HepG2 (cell line): ENCODE data around the gene F7. TPM values are rescaled to one million over a fixed set of nuclear protein-coding genes. Genes with fewer than 3 reads are reported as not detected.

Experiments
- HDAC1 ChIP-seq: sonication (generic); formaldehyde crosslinking; IDR thresholded peaks from 2 replicates; pipeline ENCODE4 v1.5.1; 2020; ENCODE audit warnings: mild to moderate bottlenecking, missing genetic modification reagents
- NR2F1 ChIP-seq, 2 experiments: fragments of 450-650 bp in 1 of 2; formaldehyde crosslinking in 1 of 2; IDR thresholded peaks; 2 replicates each; pipeline versions ENCODE4 v1.5.0 to v1.6.1; 2016 to 2020; ENCODE audit warnings: mild to moderate bottlenecking in 1 of 2, missing compliant biosample characterization in 1 of 2, missing genetic modification reagents in 1 of 2, moderate library complexity in 1 of 2
- NR2F6 ChIP-seq, 2 experiments: IDR thresholded peaks; 2 replicates each; pipeline ENCODE4 v1.6.1; 2016; ENCODE audit warnings: antibody characterized with exemption in 1 of 2, mild to moderate bottlenecking in 1 of 2
- ONECUT2 ChIP-seq: sonication (generic); formaldehyde crosslinking; IDR thresholded peaks from 2 replicates; pipeline ENCODE4 v1.4.0; 2020; ENCODE audit warnings: missing genetic modification reagents
- RARA ChIP-seq: IDR thresholded peaks from 2 replicates; pipeline ENCODE4 v1.6.1; 2016; ENCODE audit warnings: missing genetic modification reagents, missing compliant biosample characterization
- SIN3B ChIP-seq: fragments of 150-350 bp; IDR thresholded peaks from 2 replicates; pipeline ENCODE4 v1.6.1; 2014; ENCODE audit warnings: low read length
- SOX13 ChIP-seq, 3 experiments: fragments of 450-650 bp in 1 of 3; sonication (generic) in 1 of 3; formaldehyde crosslinking in 1 of 3; IDR thresholded peaks in 2 of 3; conservative IDR thresholded peaks in 1 of 3; 2 replicates each; pipeline versions ENCODE4 v1.5.0 to v1.6.1; 2016 to 2020; ENCODE audit warnings: antibody characterized with exemption in 1 of 3, mild to moderate bottlenecking in 1 of 3, missing compliant biosample characterization in 1 of 3, missing genetic modification reagents in 1 of 3, moderate library complexity in 1 of 3
- ZNF136 ChIP-seq: sonication (generic); formaldehyde crosslinking; IDR thresholded peaks from 2 replicates; pipeline ENCODE4 v1.8.1; 2022; ENCODE audit warnings: low read depth, mild to moderate bottlenecking, moderate library complexity, missing genetic modification reagents
- ZNF570 ChIP-seq: sonication (generic); formaldehyde crosslinking; IDR thresholded peaks from 2 replicates; pipeline ENCODE4 v1.4.0; 2020; ENCODE audit warnings: mild to moderate bottlenecking, missing genetic modification reagents, borderline replicate concordance
- ZNF615 ChIP-seq: sonication (generic); formaldehyde crosslinking; IDR thresholded peaks from 2 replicates; pipeline ENCODE4 v1.5.0; 2020; ENCODE audit warnings: mild to moderate bottlenecking, missing genetic modification reagents, borderline replicate concordance
- ZNF768 ChIP-seq: sonication (generic); formaldehyde crosslinking; IDR thresholded peaks from 2 replicates; pipeline ENCODE4 v1.4.0; 2020; ENCODE audit warnings: missing genetic modification reagents
- polyA plus RNA-seq, 8 experiments: library from polyadenylated mRNA; depleted of rRNA in 3 of 8; stranded (reverse) in 7 of 8; unstranded in 1 of 8; fragments of >200 nt; fragmentation: Illumina TruSeq in 4 of 8; extraction: Trizol in 4 of 8; gene quantifications; 2 replicates each; pipeline versions ENCODE4 v1.2.1 to v1.2.3, GENCODE V29; 2011 to 2016; ENCODE audit warnings: low read depth in 4 of 8, missing spikeins in 1 of 8, mixed read lengths in 1 of 8; ENCODE audit not compliant: insufficient read depth in 1 of 8
- total RNA-seq, 5 experiments: library from RNA; depleted of rRNA; stranded (reverse); fragments of >200 nt; fragmentation: Illumina TruSeq; extraction: Trizol; gene quantifications; 2 replicates each; pipeline ENCODE4 v1.2.3, GENCODE V29; 2016; ENCODE audit warnings: low read depth in 1 of 5
- TF ChIP-seq, protein P1 (sequence below): sonication (generic); formaldehyde crosslinking; IDR thresholded peaks from 2 replicates; pipeline ENCODE4 v1.4.0; 2020; ENCODE audit warnings: mild to moderate bottlenecking, missing genetic modification reagents
- TF ChIP-seq, protein P2 (sequence below): sonication (generic); formaldehyde crosslinking; IDR thresholded peaks from 2 replicates; pipeline ENCODE4 v1.5.0; 2020; ENCODE audit warnings: missing genetic modification reagents
- TF ChIP-seq, protein P3 (sequence below): sonication (generic); formaldehyde crosslinking; IDR thresholded peaks from 2 replicates; pipeline ENCODE4 v1.4.0; 2020; ENCODE audit warnings: missing genetic modification reagents
- TF ChIP-seq, protein P4 (sequence below): IDR thresholded peaks from 2 replicates; pipeline ENCODE4 v1.6.1; 2012; ENCODE audit warnings: inconsistent platforms
- TF ChIP-seq, protein P5 (sequence below): IDR thresholded peaks from 2 replicates; pipeline ENCODE4 v1.6.1; 2016; ENCODE audit warnings: low read depth, missing genetic modification reagents, missing compliant biosample characterization

The F7 gene
- total and polyA plus RNA-seq, 2 of the 13 experiments (the other 11 are each of a cell fraction or from before 2014, with no cell fraction given): 12.6 to 26.5 TPM

DNA sequence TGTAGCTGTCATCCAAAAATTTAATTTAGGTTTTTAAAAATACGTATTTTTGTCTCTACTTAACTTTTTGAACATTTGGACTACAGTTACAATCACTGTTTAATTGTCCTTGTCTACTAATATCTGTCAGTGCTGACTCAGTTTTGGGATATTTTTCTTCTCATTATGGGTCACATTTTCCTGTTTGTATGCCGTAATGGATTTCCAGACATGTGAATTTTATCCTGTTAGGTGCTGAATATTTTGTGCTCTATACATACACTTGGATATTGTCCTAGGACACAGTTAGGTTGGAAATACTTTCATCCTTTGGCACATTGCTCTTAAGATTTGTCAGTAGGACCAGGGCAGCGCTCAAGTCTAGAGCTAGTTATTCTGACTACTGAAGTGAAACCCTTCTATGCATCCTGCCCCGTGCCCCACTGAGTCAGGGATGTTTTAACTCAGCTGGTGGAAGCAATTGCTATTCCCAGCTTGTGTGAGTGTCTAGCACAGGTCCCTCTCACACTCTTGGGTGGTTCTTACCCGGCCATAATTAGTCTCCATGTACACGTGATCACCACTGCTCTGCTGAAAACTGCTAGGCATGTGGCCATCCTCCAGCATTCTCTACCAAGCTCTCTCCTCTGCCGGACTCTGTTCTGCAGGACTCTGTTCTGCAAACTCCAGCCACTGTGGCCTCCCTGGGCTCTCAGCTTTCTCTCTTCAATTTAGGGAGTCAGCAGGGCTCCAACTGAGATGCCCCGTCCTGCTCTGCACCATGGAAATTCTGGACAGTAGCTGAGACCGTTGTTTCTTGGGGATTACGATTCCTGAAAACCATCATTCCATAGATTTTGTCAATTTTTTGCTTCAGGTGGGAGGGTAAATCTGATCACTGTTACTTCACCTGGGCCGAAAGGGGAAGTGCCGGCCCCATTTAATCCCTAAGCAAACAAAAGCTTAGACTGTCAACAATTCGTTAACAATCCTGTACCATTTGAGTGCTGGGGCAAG lies 64.0 kb downstream of the F7 start (continued):
- TF ChIP-seq, protein P1, sequence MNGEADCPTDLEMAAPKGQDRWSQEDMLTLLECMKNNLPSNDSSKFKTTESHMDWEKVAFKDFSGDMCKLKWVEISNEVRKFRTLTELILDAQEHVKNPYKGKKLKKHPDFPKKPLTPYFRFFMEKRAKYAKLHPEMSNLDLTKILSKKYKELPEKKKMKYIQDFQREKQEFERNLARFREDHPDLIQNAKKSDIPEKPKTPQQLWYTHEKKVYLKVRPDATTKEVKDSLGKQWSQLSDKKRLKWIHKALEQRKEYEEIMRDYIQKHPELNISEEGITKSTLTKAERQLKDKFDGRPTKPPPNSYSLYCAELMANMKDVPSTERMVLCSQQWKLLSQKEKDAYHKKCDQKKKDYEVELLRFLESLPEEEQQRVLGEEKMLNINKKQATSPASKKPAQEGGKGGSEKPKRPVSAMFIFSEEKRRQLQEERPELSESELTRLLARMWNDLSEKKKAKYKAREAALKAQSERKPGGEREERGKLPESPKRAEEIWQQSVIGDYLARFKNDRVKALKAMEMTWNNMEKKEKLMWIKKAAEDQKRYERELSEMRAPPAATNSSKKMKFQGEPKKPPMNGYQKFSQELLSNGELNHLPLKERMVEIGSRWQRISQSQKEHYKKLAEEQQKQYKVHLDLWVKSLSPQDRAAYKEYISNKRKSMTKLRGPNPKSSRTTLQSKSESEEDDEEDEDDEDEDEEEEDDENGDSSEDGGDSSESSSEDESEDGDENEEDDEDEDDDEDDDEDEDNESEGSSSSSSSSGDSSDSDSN (CRISPR knock-in tag): 0 out of 2 replicates have a peak, but pooled peaks have one; percentile 22
- peak; percentile 43; the same call in 1 of the 2 replicates for TF ChIP-seq NR2F6 (IDR thresholded peaks at IDR 0.05)
- TF ChIP-seq NR2F6 (CRISPR knock-in tag; IDR thresholded peaks at IDR 0.05): peak; percentile 47
- TF ChIP-seq, protein P2, sequence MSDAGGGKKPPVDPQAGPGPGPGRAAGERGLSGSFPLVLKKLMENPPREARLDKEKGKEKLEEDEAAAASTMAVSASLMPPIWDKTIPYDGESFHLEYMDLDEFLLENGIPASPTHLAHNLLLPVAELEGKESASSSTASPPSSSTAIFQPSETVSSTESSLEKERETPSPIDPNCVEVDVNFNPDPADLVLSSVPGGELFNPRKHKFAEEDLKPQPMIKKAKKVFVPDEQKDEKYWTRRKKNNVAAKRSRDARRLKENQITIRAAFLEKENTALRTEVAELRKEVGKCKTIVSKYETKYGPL: no peak
- TF ChIP-seq RARA (CRISPR knock-in tag): peak; percentile 82
- TF ChIP-seq ZNF136 (CRISPR knock-in tag): 0 out of 2 replicates have a peak, but pooled peaks have one; percentile 28
- TF ChIP-seq HDAC1 (CRISPR knock-in tag): peak; percentile 56
- TF ChIP-seq ONECUT2: 0 out of 2 replicates have a peak, but pooled peaks have one; percentile 15
- TF ChIP-seq, protein P3, sequence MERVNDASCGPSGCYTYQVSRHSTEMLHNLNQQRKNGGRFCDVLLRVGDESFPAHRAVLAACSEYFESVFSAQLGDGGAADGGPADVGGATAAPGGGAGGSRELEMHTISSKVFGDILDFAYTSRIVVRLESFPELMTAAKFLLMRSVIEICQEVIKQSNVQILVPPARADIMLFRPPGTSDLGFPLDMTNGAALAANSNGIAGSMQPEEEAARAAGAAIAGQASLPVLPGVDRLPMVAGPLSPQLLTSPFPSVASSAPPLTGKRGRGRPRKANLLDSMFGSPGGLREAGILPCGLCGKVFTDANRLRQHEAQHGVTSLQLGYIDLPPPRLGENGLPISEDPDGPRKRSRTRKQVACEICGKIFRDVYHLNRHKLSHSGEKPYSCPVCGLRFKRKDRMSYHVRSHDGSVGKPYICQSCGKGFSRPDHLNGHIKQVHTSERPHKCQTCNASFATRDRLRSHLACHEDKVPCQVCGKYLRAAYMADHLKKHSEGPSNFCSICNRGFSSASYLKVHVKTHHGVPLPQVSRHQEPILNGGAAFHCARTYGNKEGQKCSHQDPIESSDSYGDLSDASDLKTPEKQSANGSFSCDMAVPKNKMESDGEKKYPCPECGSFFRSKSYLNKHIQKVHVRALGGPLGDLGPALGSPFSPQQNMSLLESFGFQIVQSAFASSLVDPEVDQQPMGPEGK (CRISPR knock-in tag): peak; percentile 87
- no peak for TF ChIP-seq ZNF615 (CRISPR knock-in tag)
- no peak for TF ChIP-seq ZNF570 (CRISPR knock-in tag)
- TF ChIP-seq ZNF768 (CRISPR knock-in tag): no peak
- TF ChIP-seq SOX13 (IDR thresholded peaks at IDR 0.05): 0 out of 2 replicates have a peak, but pooled peaks have one; percentile 15
- TF ChIP-seq SOX13 (CRISPR knock-in tag; conservative IDR thresholded peaks at IDR 0.05 in 1 of 2, IDR thresholded peaks at IDR 0.05 in 1 of 2): peak in 1 of 2 experiments; percentile 87; a peak in 2 of 4 replicates
- TF ChIP-seq SIN3B: no peak
- TF ChIP-seq NR2F1 (CRISPR knock-in tag; IDR thresholded peaks at IDR 0.05): no peak
- TF ChIP-seq, protein P4, sequence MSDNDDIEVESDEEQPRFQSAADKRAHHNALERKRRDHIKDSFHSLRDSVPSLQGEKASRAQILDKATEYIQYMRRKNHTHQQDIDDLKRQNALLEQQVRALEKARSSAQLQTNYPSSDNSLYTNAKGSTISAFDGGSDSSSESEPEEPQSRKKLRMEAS: peak; percentile 64
- TF ChIP-seq, protein P5, sequence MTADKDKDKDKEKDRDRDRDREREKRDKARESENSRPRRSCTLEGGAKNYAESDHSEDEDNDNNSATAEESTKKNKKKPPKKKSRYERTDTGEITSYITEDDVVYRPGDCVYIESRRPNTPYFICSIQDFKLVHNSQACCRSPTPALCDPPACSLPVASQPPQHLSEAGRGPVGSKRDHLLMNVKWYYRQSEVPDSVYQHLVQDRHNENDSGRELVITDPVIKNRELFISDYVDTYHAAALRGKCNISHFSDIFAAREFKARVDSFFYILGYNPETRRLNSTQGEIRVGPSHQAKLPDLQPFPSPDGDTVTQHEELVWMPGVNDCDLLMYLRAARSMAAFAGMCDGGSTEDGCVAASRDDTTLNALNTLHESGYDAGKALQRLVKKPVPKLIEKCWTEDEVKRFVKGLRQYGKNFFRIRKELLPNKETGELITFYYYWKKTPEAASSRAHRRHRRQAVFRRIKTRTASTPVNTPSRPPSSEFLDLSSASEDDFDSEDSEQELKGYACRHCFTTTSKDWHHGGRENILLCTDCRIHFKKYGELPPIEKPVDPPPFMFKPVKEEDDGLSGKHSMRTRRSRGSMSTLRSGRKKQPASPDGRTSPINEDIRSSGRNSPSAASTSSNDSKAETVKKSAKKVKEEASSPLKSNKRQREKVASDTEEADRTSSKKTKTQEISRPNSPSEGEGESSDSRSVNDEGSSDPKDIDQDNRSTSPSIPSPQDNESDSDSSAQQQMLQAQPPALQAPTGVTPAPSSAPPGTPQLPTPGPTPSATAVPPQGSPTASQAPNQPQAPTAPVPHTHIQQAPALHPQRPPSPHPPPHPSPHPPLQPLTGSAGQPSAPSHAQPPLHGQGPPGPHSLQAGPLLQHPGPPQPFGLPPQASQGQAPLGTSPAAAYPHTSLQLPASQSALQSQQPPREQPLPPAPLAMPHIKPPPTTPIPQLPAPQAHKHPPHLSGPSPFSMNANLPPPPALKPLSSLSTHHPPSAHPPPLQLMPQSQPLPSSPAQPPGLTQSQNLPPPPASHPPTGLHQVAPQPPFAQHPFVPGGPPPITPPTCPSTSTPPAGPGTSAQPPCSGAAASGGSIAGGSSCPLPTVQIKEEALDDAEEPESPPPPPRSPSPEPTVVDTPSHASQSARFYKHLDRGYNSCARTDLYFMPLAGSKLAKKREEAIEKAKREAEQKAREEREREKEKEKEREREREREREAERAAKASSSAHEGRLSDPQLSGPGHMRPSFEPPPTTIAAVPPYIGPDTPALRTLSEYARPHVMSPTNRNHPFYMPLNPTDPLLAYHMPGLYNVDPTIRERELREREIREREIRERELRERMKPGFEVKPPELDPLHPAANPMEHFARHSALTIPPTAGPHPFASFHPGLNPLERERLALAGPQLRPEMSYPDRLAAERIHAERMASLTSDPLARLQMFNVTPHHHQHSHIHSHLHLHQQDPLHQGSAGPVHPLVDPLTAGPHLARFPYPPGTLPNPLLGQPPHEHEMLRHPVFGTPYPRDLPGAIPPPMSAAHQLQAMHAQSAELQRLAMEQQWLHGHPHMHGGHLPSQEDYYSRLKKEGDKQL: peak; percentile 74
